Measurements from ENCODE around the gene TTC16. TPM values are rescaled to one million over a fixed set of nuclear protein-coding genes. Genes with fewer than 3 reads are reported as not detected.
A peak's percentile ranks its signal among the peaks of the same experiment; 100 is the strongest.

The TTC16 gene
- total RNA-seq, 1 donor from 2014 or later = not detected

GRCh38 chr9:127712371-127712770 lies 3.5 kb upstream of the TTC16 start:
- Histone ChIP-seq H3K27me3 (ENCODE audit: insufficient read depth, low read length) (no peaks in the 10 kb centered on the region), H3K4me1 (ENCODE audit: insufficient read depth, low read length) (peaks cover 12% of the 10 kb centered on the region), H3K27ac (ENCODE audit: low read depth, low read length) (no peak overlapping the region), H3K9ac (ENCODE audit: low read length) (no peak overlapping the region), H2AFZ (ENCODE audit: low read depth, low read length) (no peak overlapping the region), H3K4me2 (ENCODE audit: low read length) (no peak overlapping the region), H3K9me3 (ENCODE audit: insufficient read depth, low read depth, low read length) (no peaks in the 10 kb centered on the region), H3K36me3 (ENCODE audit: insufficient read depth, low read length) (no peaks in the 10 kb centered on the region), H3K79me2 (ENCODE audit: insufficient read depth, low read length) (peaks cover 9% of the 10 kb centered on the region), H3K4me3 (ENCODE audit: insufficient read depth, low read depth, low read length) (no peak overlapping the region), H4K20me1 (ENCODE audit: insufficient read depth, low read length) (peaks cover 40% of the 10 kb centered on the region)
- peaks cover 2% of the 10 kb centered on the region for H3K4me1 Mint-ChIP-seq (ENCODE audit: low read depth, unreplicated experiment)
- peaks cover 4% of the 10 kb centered on the region for H3K27me3 Mint-ChIP-seq (ENCODE audit: low read depth, unreplicated experiment)
- FAIRE-seq (no peak), DNase-seq (ENCODE audit: low read depth) (no peak)
- H3K27ac Mint-ChIP-seq (ENCODE audit: unreplicated experiment) = no peak overlapping the region
- H3K9me3 Mint-ChIP-seq (ENCODE audit: unreplicated experiment) = no peaks in the 10 kb centered on the region
- TF ChIP-seq EZH2 (IDR thresholded peaks at IDR 0.05; ENCODE audit: insufficient read depth, low read length) (no peak), CTCF (IDR thresholded peaks at IDR 0.05; ENCODE audit: insufficient read depth, low read depth, low read length) (no peak)
- H3K36me3 Mint-ChIP-seq (ENCODE audit: low read depth, unreplicated experiment) = peaks cover 12% of the 10 kb centered on the region
- H3K4me3 Mint-ChIP-seq (ENCODE audit: unreplicated experiment) = peak overlapping the region; percentile 34

GRCh38 chr9:127712867-127713266 lies 3.0 kb upstream of the TTC16 start:
- H3K79me2 ChIP-seq (ENCODE audit: insufficient read depth, low read length) = peaks cover 9% of the 10 kb centered on the region
- H3K9me3 Mint-ChIP-seq (ENCODE audit: unreplicated experiment) = no peaks in the 10 kb centered on the region
- DNase-seq (ENCODE audit: low read depth) (no peak), FAIRE-seq (no peak)
- H2AFZ ChIP-seq (ENCODE audit: low read depth, low read length) = no peak overlapping the region
- H3K36me3 Mint-ChIP-seq (ENCODE audit: low read depth, unreplicated experiment) = peaks cover 12% of the 10 kb centered on the region
- H3K27ac ChIP-seq (ENCODE audit: low read depth, low read length) = no peak overlapping the region
- no peaks in the 10 kb centered on the region for H3K9me3 ChIP-seq (ENCODE audit: insufficient read depth, low read depth, low read length)
- H3K9ac ChIP-seq (ENCODE audit: low read length) = no peak overlapping the region
- no peak overlapping the region for H3K4me3 ChIP-seq (ENCODE audit: insufficient read depth, low read depth, low read length)
- peaks cover 12% of the 10 kb centered on the region for H3K4me1 ChIP-seq (ENCODE audit: insufficient read depth, low read length)
- H3K27ac Mint-ChIP-seq (ENCODE audit: unreplicated experiment) = no peak overlapping the region
- H3K36me3 ChIP-seq (ENCODE audit: insufficient read depth, low read length) = no peaks in the 10 kb centered on the region
- peaks cover 2% of the 10 kb centered on the region for H3K4me1 Mint-ChIP-seq (ENCODE audit: low read depth, unreplicated experiment)
- TF ChIP-seq CTCF (IDR thresholded peaks at IDR 0.05; ENCODE audit: insufficient read depth, low read depth, low read length) (no peak), EZH2 (IDR thresholded peaks at IDR 0.05; ENCODE audit: insufficient read depth, low read length) (no peak)
- H3K27me3 Mint-ChIP-seq (ENCODE audit: low read depth, unreplicated experiment) = peaks cover 4% of the 10 kb centered on the region
- no peak overlapping the region for H3K4me2 ChIP-seq (ENCODE audit: low read length)
- H3K27me3 ChIP-seq (ENCODE audit: insufficient read depth, low read length) = no peaks in the 10 kb centered on the region
- H4K20me1 ChIP-seq (ENCODE audit: insufficient read depth, low read length) = peaks cover 40% of the 10 kb centered on the region
- H3K4me3 Mint-ChIP-seq (ENCODE audit: unreplicated experiment) = peak overlapping the region; percentile 34

- Mint-ChIP-seq H3K27ac (ENCODE audit: unreplicated experiment) (no peak overlapping the region), H3K4me3 (ENCODE audit: unreplicated experiment) (peak overlapping the region; percentile 85), H3K36me3 (ENCODE audit: low read depth, unreplicated experiment) (peaks cover 6% of the 10 kb centered on the region), H3K9me3 (ENCODE audit: unreplicated experiment) (no peaks in the 10 kb centered on the region), H3K27me3 (ENCODE audit: low read depth, unreplicated experiment) (peaks cover 4% of the 10 kb centered on the region), H3K4me1 (ENCODE audit: low read depth, unreplicated experiment) (peaks cover 2% of the 10 kb centered on the region)
- peaks cover 12% of the 10 kb centered on the region for H3K4me1 ChIP-seq (ENCODE audit: insufficient read depth, low read length)
- no peak overlapping the region for H2AFZ ChIP-seq (ENCODE audit: low read depth, low read length)
- peaks cover 37% of the 10 kb centered on the region for H4K20me1 ChIP-seq (ENCODE audit: insufficient read depth, low read length)
- no peaks in the 10 kb centered on the region for H3K27me3 ChIP-seq (ENCODE audit: insufficient read depth, low read length)
- peak overlapping the region; percentile 100 for H3K4me2 ChIP-seq (ENCODE audit: low read length)
- TF ChIP-seq CTCF (IDR thresholded peaks at IDR 0.05; ENCODE audit: insufficient read depth, low read depth, low read length) (no peak), EZH2 (IDR thresholded peaks at IDR 0.05; ENCODE audit: insufficient read depth, low read length) (no peak)
- H3K79me2 ChIP-seq (ENCODE audit: insufficient read depth, low read length) = peaks cover 9% of the 10 kb centered on the region
- no peaks in the 10 kb centered on the region for H3K36me3 ChIP-seq (ENCODE audit: insufficient read depth, low read length)
- H3K9ac ChIP-seq (ENCODE audit: low read length) = peak overlapping the region; percentile 21
- DNase-seq (ENCODE audit: low read depth) (no peak), FAIRE-seq (no peak)
- H3K9me3 ChIP-seq (ENCODE audit: insufficient read depth, low read depth, low read length) = no peaks in the 10 kb centered on the region
- H3K4me3 ChIP-seq (ENCODE audit: insufficient read depth, low read depth, low read length) = peak overlapping the region; percentile 50
- H3K27ac ChIP-seq (ENCODE audit: low read depth, low read length) = no peak overlapping the region
Measured at GRCh38 chr9:127714020-127714750, 1.7 kb upstream of the TTC16 start.
